ENCODE measurements around the gene PRR20G. TPM values are rescaled to one million over a fixed set of nuclear protein-coding genes. Genes with fewer than 3 reads are reported as not detected.

The PRR20G gene
- polyA plus RNA-seq, 2 of the 4 experiments (the other 2 are of a cell fraction): not detected

GRCh38 chr3:127252446-127252845 is 35.4 kb downstream of the PRR20G start:
- Histone ChIP-seq H3K4me2 (no peak overlapping the region), H3K9me3 (peaks cover 4% of the 10 kb centered on the region; the same call in 2 of the 3 replicates), H3K4me1 (no peaks in the 10 kb centered on the region), H3K27ac (no peak overlapping the region), H3K4me3 (no peak overlapping the region)
- FAIRE-seq (no peak), ATAC-seq (no peak), DNase-seq (ENCODE audit: low read depth in 1 of 2, low spot score in 1 of 2) (no peak)
- TF ChIP-seq HDAC2 (IDR thresholded peaks at IDR 0.05): no peak
- TF ChIP-seq ZFP36 (IDR thresholded peaks at IDR 0.05; ENCODE audit: borderline replicate concordance, partially characterized antibody): no peak
- no peak for TF ChIP-seq MAX (IDR thresholded peaks at IDR 0.05)
- TF ChIP-seq E2F6 (IDR thresholded peaks at IDR 0.05; ENCODE audit: borderline replicate concordance, low read depth): no peak
- TF ChIP-seq CHD2 (IDR thresholded peaks at IDR 0.05; ENCODE audit: low read length, partially characterized antibody): no peak
- ChIA-PET POLR2A (no interaction called here), CTCF (interaction anchor here (1.6 kb wide), 1 partner anchor 203 kb away, joined by 5 read pairs; no protein-coding TSS in a partner anchor)
- WGBS (ENCODE audit: missing lambda C conversion rate): 0% methylated on average over 1 of the region's 2 CpGs

- Histone ChIP-seq H3K4me3 (no peak overlapping the region), H3K27ac (no peak overlapping the region), H3K4me2 (no peak overlapping the region), H3K9me3 (peaks cover 4% of the 10 kb centered on the region; the same call in 2 of the 3 replicates), H3K4me1 (no peaks in the 10 kb centered on the region)
- no peak for ATAC-seq
- TF ChIP-seq PHF8 (IDR thresholded peaks at IDR 0.05; ENCODE audit: borderline replicate concordance, low read depth) (no peak), ESRRA (IDR thresholded peaks at IDR 0.05; ENCODE audit: borderline replicate concordance, low read length) (no peak), RAD21 (conservative IDR thresholded peaks at IDR 0.05 in 1 of 2, IDR thresholded peaks at IDR 0.05 in 1 of 2) (no peak), FOSL2 (IDR thresholded peaks at IDR 0.05) (no peak), FOSL2 (CRISPR knock-in tag; IDR thresholded peaks at IDR 0.05) (no peak), TFCP2L1 (CRISPR knock-in tag; IDR thresholded peaks at IDR 0.05) (no peak), HOXA7 (CRISPR knock-in tag; IDR thresholded peaks at IDR 0.05) (no peak), RFX5 (IDR thresholded peaks at IDR 0.05) (no peak), FOSB (CRISPR knock-in tag; IDR thresholded peaks at IDR 0.05) (no peak), CEBPB (IDR thresholded peaks at IDR 0.05) (no peak), EHF (CRISPR knock-in tag; IDR thresholded peaks at IDR 0.05) (no peak), SREBF2 (IDR thresholded peaks at IDR 0.05) (no peak), MAFK (IDR thresholded peaks at IDR 0.05; ENCODE audit: partially characterized antibody) (no peak), HOXB13 (CRISPR knock-in tag; IDR thresholded peaks at IDR 0.05; ENCODE audit: low read depth) (no peak), CBX2 (IDR thresholded peaks at IDR 0.05; ENCODE audit: borderline replicate concordance, low read depth) (no peak), ZFP36 (IDR thresholded peaks at IDR 0.05; ENCODE audit: borderline replicate concordance, partially characterized antibody) (no peak), POLR2AphosphoS2 (conservative IDR thresholded peaks at IDR 0.05; ENCODE audit: low read length) (no peak), EHMT2 (IDR thresholded peaks at IDR 0.05; ENCODE audit: low read depth) (no peak), E2F6 (IDR thresholded peaks at IDR 0.05; ENCODE audit: borderline replicate concordance, low read depth) (no peak), NPAS2 (CRISPR knock-in tag; IDR thresholded peaks at IDR 0.05; ENCODE audit: borderline replicate concordance) (no peak), RNF2 (IDR thresholded peaks at IDR 0.05; ENCODE audit: borderline replicate concordance, low read depth) (no peak)
- no peak for FAIRE-seq
- CTCF ChIA-PET: no interaction called here
- WGBS (ENCODE audit: missing lambda C conversion rate): 0% methylated on average over 1 of the region's 1 CpG
- POLR2A ChIA-PET: interaction anchor here (0.7 kb wide), 1 partner anchor 64 kb away, joined by 6 read pairs; no protein-coding TSS in a partner anchor
- DNase-seq (ENCODE audit: low read depth in 1 of 2, low spot score in 1 of 2): no peak
Measured at GRCh38 chr3:127250032-127250431, 37.8 kb downstream of the PRR20G start.

- DNase-seq (ENCODE audit: low read depth in 1 of 2, low spot score in 1 of 2) (no peak), ATAC-seq (no peak), FAIRE-seq (no peak)
- TF ChIP-seq ATOH8 (CRISPR knock-in tag; IDR thresholded peaks at IDR 0.05; ENCODE audit: low read depth) (no peak), BHLHE40 (IDR thresholded peaks at IDR 0.05; ENCODE audit: low read depth, low read length) (no peak), FOXS1 (CRISPR knock-in tag; IDR thresholded peaks at IDR 0.05) (no peak), RNF2 (IDR thresholded peaks at IDR 0.05; ENCODE audit: borderline replicate concordance, low read depth) (no peak), CBX8 (IDR thresholded peaks at IDR 0.05) (no peak), RFX5 (IDR thresholded peaks at IDR 0.05) (no peak), RARB (CRISPR knock-in tag; IDR thresholded peaks at IDR 0.05) (no peak), POLR2A (IDR thresholded peaks at IDR 0.05; ENCODE audit: low read length) (no peak), NR3C1 (IDR thresholded peaks at IDR 0.05) (no peak), FOSL2 (IDR thresholded peaks at IDR 0.05) (no peak), FOSL2 (CRISPR knock-in tag; IDR thresholded peaks at IDR 0.05) (no peak), RCOR1 (IDR thresholded peaks at IDR 0.05; ENCODE audit: low read depth, low read length) (no peak), TP53 (CRISPR knock-in tag; IDR thresholded peaks at IDR 0.05) (no peak), POLR2AphosphoS2 (conservative IDR thresholded peaks at IDR 0.05; ENCODE audit: low read length) (no peak), JUN (IDR thresholded peaks at IDR 0.05) (no peak), CHD2 (IDR thresholded peaks at IDR 0.05; ENCODE audit: low read length, partially characterized antibody) (no peak), FOSB (CRISPR knock-in tag; IDR thresholded peaks at IDR 0.05) (no peak), CHD4 (IDR thresholded peaks at IDR 0.05; ENCODE audit: borderline replicate concordance) (no peak), HOXB13 (CRISPR knock-in tag; IDR thresholded peaks at IDR 0.05; ENCODE audit: low read depth) (no peak), HOXB5 (CRISPR knock-in tag; IDR thresholded peaks at IDR 0.05) (no peak), TFCP2L1 (CRISPR knock-in tag; IDR thresholded peaks at IDR 0.05) (no peak)
- H3K4me3 ChIP-seq: no peak overlapping the region
- H3K9me3 ChIP-seq: peaks cover 4% of the 10 kb centered on the region; the same call in 2 of the 3 replicates
- no peaks in the 10 kb centered on the region for H3K4me1 ChIP-seq
- CTCF ChIA-PET: no interaction called here
- POLR2A ChIA-PET: no interaction called here
- no peak overlapping the region for H3K27ac ChIP-seq
- WGBS (ENCODE audit: missing lambda C conversion rate): 3% methylated on average over 1 of the region's 1 CpG
- no peak overlapping the region for H3K4me2 ChIP-seq
Measured at GRCh38 chr3:127247292-127247691, 40.6 kb downstream of the PRR20G start.

All from A549 (cell line).